GM21576 (cell line): ENCODE data around the gene FAM89B.

Experiments used
- ATAC-seq: cut with Tn5 transposase; IDR thresholded peaks from one replicate; pipeline ENCODE4 v1.9.1; 2021; ENCODE audit warnings: mild to moderate bottlenecking, moderate library complexity; ENCODE audit not compliant: unreplicated experiment

FAM89B gene

DNA sequence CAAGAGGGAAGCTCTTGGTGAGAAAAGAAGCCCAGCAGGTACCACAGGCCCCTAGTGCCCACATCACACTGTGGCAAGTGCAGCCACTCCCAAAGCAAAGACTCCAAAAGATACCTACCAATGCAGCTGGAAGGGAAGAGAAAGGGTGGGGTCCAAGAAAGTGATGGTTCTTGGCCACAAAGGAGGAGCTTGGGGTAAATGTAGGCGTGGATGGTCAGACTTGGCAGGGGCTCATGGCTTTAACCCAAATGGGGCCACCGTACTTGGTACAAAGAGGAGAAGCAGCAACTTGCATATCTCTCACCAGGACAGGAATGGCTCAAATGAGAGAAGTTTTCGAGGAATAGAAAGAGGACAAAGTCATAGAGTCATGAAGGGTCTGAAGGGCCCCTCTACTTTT, 36.9 kb downstream of the FAM89B start:
- ATAC-seq = no peak

DNA sequence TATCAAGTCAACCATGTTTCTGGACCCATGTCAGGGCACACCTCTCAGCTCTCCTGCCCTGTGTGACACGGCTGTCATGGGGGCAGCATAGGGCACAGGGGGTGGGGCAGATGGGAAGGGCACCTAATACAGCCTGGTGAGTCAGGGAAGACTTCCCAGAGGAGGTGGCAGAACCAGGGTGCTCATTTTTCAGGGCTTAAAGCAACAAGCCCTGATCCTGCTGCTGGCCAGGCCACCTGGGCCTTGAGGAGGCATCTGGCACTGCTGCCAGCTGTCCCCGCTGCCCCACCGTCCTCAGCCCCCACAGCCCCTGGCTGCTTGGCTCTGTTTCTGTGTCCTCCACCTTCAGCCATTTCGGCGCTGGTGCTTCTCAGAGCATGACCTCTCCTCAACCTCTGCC, 37.3 kb downstream of the FAM89B start:
- ATAC-seq = no peak

DNA sequence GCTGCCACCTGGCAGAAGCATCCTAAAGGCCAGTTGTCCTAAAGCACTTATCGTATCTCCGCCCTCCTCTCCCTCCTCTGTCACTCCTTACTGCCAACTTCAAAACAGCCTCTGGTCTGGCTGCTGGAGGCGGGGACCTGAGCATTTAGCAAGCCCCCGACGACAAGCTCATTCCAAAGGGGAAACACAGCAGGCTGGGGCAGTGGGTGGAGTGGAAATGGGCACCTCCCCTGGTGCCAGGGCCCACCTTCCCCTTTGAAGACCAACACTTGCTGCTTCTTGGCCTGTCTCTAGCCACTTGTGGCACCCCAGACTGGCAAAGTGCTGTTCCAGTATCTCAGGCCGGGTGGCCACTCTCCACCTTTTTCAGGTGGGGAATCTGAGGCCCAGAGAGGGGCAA, 38.1 kb downstream of the FAM89B start:
- no peak for ATAC-seq

DNA sequence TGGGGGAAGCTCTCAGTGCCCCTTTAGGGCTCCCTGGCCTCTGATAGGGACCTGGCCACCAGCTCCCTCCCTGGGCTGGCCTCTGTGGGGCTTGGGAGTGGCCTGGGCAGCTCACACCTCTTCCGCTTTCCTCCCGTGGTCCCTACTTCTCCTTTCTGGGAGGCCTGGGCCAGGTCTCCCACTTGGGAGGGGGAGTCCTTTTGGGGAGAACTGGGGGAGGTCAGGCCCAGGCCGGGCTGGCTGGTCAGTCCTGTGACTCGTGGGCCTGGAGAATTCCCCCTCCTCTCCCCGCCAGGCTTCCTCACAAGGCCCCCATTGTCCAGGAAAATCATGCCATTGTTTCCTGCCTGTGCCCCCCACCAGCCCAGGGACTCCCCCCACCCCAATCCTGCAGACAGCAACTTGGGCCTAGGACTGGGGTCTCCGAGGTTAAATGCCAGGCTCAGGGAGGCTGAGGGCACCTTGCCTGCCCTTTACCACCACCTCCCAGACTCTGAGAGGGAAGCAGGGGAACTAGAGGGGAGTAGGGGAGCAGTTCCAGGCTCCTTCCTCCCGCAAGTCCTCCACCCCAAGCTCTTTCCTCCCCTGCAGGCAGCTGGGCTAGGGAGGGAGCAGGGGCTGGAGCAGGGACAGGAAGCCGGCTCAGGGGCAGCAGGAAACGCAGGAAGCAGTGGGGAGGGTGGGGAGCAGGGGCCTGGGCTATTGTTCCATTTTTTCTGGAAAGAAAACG, 38.9 kb downstream of the FAM89B start:
- no peak for ATAC-seq

DNA sequence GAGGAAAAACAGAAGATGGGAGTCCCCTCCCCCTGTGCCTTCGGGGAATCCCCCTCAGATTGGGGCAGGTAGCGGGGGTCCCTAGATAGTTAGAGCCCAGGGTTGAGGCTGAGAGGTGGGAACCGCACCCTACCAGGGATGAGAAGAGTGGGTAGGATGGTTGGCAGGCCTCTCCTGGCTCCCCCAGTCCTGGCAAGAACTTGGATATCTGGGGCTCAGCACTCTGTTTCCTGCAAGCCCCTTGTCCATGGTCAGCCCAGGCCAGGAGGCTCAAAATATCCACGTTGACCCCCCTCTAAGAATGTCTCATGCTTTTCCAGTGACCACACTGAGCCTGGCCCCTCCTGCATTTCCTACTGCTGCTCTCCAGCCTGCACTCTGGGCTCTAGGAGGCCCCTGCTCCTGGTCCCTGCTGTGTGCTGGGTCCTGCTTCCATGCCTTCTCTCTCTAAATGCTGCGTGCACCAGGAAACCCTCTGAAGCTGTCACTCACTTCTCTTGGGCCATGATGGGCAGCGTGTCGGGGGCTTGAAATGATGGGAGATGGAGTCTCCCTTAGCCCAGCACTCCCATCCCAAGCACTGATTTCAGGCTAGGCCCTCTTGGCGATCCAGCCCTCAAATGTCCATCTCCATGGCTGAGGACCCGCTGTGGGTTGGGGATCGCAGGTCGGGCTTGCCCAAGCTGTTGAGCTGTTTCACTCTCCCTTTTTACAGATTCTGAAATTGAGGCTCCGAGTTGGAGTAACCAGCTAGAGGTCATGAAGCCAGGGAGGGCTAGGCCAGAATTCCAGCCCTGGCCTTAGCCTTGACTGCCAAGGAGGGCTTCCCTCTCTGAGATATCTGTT, 39.6 kb downstream of the FAM89B start:
- ATAC-seq = no peak

DNA sequence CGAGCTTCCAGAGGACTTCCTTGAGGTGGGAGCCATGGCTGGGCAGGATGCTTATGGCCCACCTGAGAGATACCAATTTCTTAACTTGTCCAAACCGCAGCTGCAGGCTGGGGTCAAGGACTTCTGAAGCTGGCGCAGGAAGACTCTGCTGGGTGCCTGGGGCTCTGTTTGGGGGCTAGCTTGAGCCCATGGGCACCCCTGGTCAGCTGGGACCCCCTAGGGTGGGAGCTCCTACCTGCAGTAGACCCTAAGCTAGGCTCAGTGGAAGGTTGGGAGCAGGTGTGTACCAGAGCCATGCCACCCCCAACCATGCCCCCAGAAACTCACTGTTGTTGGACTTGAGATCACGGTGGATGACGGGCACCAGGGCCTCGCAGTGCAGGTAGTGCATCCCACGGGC, 40.4 kb downstream of the FAM89B start:
- ATAC-seq = no peak

DNA sequence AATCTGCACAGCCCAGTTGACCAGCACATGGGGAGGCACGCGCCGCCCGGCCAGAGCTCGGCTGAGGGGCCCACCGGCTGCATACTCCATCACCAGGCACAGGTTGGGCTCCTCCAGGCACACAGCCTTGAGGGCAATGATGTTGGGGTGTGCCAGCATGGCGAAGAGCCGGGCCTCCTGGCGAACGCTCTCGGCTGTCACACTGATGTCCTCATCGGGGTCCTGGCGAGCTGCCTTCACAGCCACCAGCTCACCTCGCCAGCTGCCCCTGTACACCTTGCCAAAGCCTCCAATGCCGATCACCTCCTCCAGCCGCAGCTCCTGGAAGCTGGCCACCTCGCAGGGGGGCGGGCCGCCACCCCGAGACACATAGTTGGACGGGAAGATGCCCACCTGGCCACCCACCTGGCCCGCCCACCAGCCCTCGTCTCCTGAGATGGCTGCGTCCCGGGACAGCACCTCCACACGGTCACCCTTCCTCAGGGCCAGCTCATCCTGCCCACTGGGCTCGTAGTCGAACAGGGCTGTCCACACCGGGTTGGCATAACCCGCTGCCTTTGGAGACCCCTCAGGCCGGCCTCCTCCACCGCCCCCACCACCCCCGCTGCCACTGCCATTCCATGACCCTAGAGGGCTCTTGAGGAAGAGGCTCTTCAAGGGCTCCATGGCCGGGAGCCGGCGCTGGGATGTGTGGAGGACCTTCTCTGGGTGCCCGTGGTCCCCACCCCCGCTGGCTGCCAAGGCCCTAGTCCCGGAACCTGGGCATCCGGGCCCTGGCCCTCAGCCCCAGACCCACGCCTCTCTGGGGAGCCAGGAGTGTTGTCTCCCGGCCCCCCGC, 41.0 kb downstream of the FAM89B start:
- ATAC-seq = no peak

DNA sequence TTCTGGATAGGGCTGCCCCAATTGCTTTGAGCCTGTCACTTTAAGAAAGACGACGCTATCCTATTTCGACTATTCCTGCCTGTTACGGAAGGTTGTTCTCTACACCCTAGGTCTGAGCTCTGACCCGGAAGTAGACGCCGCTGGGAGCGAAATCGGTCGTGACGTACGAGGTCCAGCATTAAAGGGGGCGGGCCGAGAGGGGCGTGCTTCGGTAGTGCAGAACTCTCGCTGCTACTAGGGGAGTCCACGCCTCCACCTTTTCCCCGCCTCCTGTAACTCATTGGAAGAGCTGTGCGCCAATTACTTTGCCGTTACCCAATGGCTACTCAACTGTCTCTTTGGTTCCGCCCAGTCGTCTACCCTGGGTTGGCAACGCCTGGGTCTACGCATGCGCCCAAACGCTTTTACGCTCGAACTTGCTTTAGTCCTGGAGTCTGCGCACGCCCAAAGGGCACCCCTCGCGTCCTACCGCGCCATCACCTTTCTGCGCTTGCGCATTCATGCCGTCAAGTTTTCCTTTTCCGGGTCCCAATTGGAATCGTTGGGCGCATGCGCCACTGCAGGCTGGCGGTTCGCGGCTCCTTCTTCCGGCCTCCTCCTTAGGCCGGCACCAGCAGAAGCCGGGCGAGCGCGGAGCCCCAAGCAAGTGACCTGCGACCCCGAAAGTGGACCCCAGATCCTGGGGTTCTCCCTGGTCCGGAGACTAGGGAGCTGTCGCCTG, 43.1 kb downstream of the FAM89B start, which contains the start of gene PCNX3:
Gene PCNX3, plus strand, starts transcription at position 548 of the 721 bp plus-strand sequence. CDS start 536 bp downstream, outside the sequence.
- ATAC-seq = peak; percentile 69

DNA sequence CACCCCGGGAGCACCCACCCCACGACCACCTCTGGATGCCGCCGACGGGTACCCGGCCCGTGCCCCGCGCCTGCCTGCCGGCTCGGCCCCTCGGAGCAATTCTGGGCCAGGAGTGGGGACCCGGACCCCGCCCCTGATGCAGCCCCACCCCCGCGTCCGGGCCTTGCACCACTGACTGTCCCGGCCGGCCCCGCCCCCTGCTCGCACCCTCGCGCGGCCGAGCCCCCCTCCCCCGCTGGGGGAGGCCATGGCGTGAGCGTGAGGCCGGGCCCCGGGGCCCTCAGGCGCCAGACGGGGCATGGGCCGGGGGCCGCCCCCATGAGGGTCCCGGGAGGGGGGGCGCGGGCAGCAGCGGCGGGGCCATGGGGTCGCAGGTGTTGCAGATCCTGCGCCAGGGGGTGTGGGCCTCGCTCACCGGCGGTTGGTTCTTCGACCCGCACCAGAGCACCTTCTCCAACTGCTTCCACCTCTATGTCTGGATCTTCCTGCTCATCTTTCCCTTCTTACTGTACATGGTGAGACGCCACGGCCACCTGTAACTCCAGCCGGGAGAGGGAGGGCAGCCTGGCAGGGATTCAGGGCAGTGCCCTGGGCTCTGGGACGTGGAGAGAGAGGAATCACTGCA, 43.7 kb downstream of the FAM89B start:
- peak; percentile 5 for ATAC-seq

DNA sequence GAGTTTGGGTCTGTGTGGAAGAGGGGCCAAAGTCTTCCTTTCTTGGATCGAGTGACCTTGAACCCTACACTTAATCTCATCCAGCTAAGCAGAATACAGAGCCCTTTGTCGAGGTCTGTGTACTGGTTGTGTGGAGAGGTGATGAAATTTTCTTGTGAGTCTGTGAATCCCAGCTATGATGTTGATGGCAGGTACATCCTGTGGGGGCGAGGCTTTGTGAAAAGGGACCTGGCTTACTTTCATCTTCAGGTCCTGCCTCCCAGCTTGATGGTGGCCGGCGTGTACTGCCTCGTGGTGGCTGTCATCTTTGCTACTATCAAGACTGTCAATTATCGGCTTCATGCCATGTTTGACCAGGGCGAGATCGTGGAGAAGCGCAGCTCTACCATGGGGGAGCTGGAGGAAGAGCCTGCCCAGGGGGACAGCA, 44.2 kb downstream of the FAM89B start:
- no peak for ATAC-seq

DNA sequence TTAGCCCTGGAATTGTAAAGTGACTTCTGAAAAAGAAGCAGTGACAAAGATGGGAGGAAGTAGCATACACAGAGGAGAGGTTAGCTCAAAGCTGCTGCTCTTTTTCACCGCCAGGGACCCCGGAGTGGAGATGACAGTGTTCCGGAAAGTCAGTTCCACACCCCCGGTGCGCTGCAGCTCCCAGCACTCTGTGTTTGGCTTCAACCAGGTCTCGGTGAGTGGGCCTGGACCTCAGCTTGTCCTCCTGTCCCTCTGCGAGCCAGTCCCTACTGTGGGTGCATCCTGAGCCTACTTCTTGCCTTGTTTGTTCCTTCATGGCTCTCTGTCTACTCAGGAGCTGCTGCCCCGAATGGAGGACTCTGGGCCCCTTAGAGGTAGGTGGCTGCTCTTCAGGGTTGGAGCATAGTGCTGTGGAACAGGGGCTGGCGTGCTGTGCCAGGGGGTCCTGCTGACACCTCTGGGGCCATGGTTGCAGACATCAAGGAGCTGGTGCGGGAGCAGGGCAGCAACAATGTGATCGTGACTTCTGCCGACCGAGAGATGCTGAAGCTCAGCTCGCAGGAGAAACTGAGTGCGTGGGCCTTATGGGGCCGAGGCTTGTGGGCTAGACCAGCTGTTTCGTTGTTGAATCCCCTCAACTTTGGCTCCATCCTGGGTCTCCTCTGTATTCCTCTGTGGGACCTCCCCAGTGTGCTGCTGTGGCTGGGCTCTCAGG, 45.0 kb downstream of the FAM89B start:
- ATAC-seq = no peak

DNA sequence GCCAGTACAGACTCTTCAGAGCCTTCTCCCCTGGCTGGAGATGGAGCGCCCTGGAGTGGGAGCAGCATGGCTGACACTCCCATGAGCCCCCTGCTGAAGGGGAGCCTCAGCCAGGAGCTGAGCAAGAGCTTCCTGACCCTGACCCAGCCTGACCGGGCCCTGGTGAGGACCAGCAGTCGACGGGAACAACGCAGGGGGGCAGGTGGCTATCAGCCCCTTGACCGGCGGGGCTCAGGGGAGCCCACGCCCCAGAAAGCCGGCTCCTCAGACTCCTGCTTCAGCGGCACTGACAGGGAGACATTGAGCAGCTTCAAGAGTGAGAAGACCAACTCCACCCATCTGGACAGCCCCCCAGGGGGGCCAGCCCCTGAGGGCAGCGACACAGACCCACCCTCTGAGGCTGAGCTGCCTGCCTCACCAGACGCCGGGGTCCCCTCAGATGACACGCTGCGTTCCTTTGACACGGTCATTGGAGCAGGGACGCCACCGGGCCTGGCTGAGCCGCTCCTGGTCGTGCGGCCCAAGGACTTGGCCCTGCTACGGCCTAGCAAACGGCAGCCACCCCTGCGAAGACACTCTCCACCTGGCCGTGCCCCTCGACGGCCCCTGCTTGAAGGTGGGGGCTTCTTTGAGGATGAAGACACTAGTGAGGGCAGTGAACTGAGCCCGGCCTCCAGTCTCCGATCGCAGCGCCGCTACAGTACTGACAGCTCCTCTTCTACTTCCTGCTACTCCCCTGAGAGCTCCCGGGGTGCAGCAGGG, 45.8 kb downstream of the FAM89B start:
- ATAC-seq = no peak

DNA sequence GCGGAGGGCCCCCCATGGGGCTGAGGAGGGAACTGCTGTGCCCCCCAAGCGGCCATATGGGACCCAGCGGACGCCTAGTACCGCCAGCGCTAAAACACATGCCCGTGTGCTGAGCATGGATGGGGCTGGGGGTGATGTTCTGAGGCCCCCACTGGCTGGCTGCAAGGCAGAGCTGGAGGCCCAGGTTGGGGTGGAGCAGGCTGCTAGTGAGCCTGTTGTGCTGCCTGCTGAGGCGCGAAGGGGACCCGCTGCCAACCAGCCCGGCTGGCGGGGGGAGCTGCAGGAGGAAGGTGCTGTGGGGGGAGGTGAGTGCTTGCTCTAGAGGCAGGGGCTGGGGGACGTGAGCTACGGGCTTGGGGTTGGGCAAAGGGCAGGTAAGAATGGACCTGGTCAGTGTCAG, 46.4 kb downstream of the FAM89B start:
- no peak for ATAC-seq

DNA sequence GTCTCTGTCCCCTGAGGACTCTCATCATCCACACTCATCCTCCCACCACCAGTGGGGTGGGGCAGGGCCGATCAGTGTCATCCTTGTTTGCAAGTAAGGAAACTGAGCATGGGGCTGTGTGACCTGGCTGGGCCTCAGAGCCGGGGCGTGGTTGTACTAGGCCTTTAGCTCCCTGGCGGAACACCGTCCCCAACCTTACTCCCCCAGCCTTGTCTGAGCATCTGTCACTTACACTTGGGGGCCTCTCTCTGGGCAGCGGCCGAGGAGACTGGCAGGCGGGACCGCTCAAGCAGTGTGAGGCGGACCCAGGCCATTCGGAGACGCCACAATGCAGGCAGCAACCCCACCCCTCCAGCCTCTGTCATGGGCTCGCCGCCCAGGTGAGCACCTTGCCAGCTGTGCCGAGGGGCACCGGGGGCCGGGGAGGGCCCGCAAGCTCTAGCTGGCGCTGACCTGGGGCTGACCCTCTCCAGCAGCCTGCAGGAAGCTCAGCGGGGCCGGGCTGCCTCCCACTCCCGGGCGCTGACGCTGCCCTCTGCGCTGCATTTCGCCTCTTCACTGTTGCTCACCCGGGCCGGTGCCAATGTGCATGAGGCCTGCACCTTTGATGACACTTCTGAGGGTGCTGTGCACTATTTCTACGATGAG, 47.1 kb downstream of the FAM89B start:
- ATAC-seq = no peak

DNA sequence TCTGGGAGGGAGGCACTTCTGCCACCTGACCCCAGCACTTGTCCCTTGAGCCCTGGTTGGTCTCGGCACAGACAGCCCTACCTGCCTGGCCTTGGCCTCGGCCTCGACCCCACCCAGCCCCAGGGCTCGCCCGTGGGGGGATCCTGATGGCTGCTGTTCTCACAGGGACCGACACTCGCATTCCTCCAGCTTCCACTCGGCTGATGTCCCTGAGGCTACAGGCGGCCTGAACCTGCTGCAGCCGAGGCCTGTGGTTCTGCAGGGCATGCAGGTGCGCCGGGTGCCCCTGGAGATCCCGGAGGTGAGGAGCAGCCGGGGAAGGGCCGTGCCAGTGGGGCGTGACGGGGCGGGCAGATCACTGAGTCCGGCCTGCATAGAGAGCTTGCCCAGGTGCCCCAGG, 48.3 kb downstream of the FAM89B start:
- no peak for ATAC-seq

DNA sequence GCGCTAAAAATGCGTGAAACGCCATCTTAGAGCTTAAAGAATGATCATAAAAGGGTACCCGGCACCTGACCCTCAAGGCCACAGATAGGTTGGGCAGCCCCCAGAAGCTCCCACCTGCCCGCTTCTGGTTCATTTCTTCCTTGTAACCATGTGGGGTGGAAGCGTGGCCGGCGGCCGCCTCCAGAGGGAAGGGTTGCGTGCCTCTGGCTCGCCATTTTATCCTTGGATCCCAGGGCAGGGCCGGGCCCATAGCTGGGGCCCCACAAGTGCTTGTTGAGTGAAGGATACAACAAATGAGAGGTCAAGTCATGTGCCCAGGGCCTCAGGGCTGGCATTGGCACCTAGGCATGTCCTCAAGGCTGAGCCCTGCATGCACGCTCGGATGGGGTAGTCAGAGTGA, 49.1 kb downstream of the FAM89B start:
- no peak for ATAC-seq

DNA sequence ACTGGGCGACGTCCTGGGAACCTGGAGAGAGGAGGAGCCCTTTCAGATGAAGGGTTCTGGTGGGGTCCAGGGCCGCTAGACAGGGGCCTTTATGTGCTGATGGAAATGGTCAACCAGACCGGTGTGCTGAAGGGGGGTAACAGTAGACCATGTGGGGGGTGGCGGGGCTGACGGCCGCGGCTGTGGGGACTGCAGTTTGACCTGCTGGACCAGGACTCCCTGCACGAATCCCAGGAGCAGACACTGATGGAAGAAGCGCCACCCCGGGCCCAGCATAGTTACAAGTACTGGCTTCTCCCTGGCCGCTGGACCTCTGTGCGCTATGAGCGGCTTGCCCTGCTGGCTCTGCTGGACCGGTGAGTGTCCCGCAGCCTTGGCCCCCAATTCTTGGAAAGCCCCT, 49.7 kb downstream of the FAM89B start:
- no peak for ATAC-seq

DNA sequence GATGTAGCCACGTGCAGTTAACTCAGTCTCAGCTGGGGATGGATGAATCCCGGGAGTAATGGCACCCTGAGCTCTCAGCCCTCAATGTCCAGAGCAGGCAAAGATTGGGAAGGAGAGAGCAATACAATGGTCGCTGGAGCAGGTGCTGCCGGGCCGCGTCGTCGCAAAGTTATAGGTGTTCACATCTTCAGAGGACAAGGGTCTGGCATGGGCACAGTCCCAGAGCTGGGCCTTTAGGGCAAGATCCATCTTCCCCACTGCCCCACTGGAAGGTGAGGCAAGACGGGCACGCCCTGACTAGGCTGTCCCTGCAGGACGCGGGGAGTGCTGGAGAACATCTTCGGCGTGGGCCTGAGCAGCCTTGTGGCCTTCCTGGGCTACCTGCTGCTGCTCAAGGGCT, 50.8 kb downstream of the FAM89B start:
- ATAC-seq = no peak
